ENCODE results near the gene KDM6B.
A peak's percentile ranks its signal among the peaks of the same experiment; 100 is the strongest.

Gene KDM6B

GRCh38 chr17:7842380-7843256, 8.6 kb downstream of the KDM6B start:
- DNase-seq, result peak; percentile 98

GRCh38 chr17:7843257-7843535, 9.2 kb downstream of the KDM6B start:
- DNase-seq, result no peak

- peak; percentile 93 for DNase-seq
Measured at GRCh38 chr17:7843536-7844291, 9.7 kb downstream of the KDM6B start.

- DNase-seq, result peak; percentile 84
Measured at GRCh38 chr17:7844292-7845154, 10.5 kb downstream of the KDM6B start.

- DNase-seq, result no peak
Measured at GRCh38 chr17:7845359-7846062, 11.5 kb downstream of the KDM6B start.

- DNase-seq, result no peak
Measured at GRCh38 chr17:7846063-7846735, 12.2 kb downstream of the KDM6B start.

- DNase-seq, result no peak
Measured at GRCh38 chr17:7846765-7847661, 13.0 kb downstream of the KDM6B start.

- DNase-seq, result no peak
Measured at GRCh38 chr17:7848131-7848579, 14.1 kb downstream of the KDM6B start.

GRCh38 chr17:7848739-7849129, 14.7 kb downstream of the KDM6B start:
- no peak for DNase-seq

- DNase-seq, result no peak
Measured at GRCh38 chr17:7849130-7849750, 15.2 kb downstream of the KDM6B start.

GRCh38 chr17:7849751-7850504, 15.9 kb downstream of the KDM6B start:
- DNase-seq, result no peak

GRCh38 chr17:7850701-7851437, 16.9 kb downstream of the KDM6B start:
- no peak for DNase-seq

GRCh38 chr17:7851438-7852261, 17.6 kb downstream of the KDM6B start:
- DNase-seq, result peak; percentile 94

GRCh38 chr17:7852262-7852670, 18.2 kb downstream of the KDM6B start:
- DNase-seq, result no peak

- no peak for DNase-seq
Measured at GRCh38 chr17:7852919-7853690, 19.1 kb downstream of the KDM6B start.

- DNase-seq, result no peak
Measured at GRCh38 chr17:7853691-7854038, 19.6 kb downstream of the KDM6B start.

Data from central memory CD4-positive, alpha-beta T cell (primary cell).